NCI-H2227 (cell line): ENCODE results near the gene PRR12.

Experiments used
- DNase-seq: peaks from one replicate; lab custom pipeline; 2025; ENCODE audit not compliant: unreplicated experiment; lab: John Stamatoyannopoulos, UW

The PRR12 gene

DNA sequence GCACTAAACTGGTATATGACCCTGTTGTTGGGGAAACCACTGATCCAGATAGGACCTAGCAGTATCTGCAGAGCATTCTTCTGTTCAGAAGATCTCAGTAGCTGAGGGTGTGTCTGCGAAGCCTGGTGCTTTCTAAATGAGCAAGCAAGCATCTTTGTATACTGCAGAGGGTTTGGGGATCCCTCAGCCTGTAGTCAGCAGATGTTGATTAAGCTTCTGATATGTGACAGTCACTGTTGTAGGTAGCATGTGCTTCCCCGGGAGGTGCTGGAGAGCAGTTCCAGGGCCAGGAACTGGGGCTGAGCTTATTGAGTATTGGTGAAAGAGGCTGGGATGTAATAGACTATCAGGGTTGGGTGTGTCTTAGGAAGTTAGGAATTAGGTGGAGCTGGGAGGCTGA lies 52.5 kb downstream of the PRR12 start:
- no peak for DNase-seq

DNA sequence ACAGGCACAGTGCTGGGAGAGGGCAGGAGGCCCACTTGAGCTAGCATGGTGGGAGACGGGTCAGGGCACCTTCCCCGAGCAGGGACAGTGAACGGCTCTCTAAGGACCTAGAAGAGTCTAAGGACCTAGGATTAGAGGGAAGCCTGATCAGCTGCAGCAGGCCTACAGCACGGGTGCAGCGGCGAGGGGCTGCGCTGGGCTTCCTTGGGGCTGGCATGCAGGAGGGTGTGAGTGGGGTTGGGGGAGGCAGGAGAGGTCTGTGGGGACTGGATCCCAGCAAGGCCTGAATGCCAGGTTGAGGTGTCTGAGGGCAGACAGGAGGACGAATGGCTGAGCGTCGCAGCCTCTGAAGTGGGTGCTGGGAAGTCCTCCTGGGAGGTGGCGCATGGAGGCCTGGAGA lies 54.6 kb downstream of the PRR12 start:
- DNase-seq, result no peak

GRCh38 chr19:49645995-49646394 lies 55.0 kb downstream of the PRR12 start:
- DNase-seq, result no peak

GRCh38 chr19:49646586-49646985 lies 55.6 kb downstream of the PRR12 start:
- no peak for DNase-seq

- no peak for DNase-seq
Observed at GRCh38 chr19:49651029-49651819, 60.2 kb downstream of the PRR12 start.

DNA sequence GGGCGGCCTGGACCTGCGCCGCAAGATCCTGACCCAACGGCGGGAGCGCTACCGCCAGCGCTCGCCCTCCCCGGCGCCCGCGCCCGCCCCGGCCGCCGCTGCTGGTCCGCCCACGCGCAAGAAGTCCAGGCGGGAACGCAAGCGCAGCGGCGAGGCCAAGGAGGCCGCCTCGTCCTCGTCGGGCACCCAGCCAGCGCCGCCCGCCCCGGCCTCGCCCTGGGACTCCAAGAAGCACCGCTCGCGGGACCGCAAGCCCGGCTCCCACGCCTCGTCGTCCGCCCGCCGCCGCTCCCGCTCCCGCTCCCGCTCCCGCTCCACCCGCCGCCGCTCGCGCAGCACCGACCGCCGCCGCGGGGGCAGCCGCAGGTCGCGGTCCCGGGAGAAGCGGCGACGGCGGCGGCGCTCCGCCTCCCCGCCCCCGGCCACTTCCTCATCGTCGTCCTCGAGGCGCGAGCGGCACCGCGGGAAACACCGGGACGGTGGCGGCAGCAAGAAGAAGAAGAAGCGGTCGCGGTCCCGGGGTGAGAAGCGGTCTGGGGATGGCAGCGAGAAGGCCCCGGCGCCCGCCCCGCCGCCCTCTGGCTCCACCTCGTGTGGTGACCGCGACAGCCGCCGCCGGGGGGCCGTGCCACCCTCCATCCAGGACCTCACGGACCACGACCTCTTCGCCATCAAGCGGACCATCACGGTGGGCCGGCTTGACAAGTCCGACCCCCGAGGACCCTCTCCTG lies 61.0 kb downstream of the PRR12 start:
- no peak for DNase-seq

- DNase-seq, result no peak
Observed at GRCh38 chr19:49652551-49653465, 61.8 kb downstream of the PRR12 start.

GRCh38 chr19:49653466-49653806 lies 62.5 kb downstream of the PRR12 start:
- no peak for DNase-seq

DNA sequence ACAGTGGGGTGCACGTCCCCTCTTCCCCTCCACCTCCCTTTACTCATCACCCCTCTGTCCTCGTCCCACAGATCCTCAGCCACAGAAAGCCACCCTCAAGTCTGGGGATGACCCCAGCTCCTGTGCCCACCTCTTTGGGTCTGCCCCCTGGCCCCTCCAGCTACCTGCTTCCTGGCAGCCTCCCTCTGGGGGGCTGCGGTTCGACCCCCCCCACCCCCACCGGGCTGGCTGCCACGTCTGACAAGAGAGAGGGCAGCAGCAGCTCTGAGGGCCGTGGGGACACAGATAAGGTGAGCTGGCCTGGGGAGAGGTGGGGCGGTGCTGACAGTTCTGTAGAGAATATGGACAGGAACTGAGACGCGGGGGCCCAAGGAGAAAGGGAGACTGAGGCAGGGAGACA lies 63.6 kb downstream of the PRR12 start:
- DNase-seq, result no peak

DNA sequence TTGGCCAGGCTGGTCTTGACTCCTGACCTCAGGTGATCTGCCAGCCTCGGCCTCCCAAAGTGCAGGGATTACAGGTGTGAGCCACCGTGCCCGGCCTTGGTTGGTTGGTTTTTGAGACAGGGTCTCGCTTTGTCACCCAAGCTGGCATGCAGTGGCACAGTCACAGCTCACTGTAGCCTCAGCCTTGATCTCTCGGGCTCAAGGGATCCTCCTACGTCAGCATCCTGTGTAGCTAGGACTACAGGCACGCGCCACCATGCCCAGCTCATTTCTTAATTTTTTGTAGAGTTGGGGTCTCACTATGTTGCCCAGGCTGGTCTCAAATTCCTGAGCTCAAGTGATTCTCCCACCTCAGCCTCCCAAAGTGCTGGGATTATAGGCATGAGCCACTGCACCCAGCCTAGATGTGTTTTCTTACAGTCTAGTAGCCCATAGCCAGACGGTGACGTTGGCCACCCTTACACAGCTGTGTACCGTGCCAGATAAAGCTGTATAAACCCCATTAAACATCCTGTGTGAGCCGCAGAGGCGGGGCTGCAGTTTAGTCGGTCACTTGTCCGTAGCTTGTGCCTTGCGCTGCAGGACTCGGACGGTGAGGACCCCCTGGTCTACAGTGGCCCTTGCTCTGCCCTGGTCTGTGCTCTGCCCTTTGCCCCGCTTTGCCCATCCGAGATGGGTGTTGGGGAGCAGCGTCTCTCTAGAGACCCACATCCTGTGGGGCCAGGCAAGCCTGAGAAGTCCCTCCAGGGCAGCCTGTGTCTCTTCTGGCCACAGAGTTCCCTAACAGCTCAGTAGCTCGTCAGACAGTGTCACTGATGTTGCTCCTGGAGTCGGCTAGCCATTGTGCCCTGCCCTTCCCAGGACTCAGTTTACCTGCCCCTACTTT lies 64.8 kb downstream of the PRR12 start:
- DNase-seq, result no peak

GRCh38 chr19:49656456-49657109 lies 65.6 kb downstream of the PRR12 start:
- DNase-seq, result no peak

DNA sequence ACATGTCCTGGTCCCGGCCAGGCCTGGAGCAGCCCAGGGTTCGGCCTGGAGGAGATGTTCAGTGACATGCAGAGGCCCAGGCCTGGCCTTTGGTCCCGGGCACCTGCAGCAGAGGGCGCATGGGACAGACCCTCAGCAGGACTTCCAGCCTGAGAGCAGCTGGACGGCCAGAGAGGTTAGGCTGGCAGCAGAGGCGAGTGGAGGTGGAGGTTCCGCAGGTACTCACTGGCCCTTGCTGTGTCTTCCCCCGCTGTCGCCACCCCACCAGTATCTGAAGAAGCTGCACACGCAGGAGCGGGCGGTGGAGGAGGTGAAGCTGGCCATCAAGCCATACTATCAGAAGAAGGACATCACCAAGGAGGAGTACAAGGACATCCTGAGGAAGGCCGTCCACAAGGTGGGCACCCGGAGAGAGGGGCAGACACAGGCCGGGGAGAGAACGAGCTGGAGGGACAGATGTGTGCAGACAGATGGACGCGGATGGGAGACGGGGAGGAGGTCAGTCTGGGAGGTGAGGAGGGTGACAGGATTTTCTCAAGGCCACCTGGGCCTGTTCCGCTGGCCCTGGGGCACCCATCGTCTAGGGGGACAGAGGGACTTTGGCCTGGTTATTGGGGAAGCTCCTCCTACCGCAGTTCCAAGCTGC lies 66.6 kb downstream of the PRR12 start:
- no peak for DNase-seq

DNA sequence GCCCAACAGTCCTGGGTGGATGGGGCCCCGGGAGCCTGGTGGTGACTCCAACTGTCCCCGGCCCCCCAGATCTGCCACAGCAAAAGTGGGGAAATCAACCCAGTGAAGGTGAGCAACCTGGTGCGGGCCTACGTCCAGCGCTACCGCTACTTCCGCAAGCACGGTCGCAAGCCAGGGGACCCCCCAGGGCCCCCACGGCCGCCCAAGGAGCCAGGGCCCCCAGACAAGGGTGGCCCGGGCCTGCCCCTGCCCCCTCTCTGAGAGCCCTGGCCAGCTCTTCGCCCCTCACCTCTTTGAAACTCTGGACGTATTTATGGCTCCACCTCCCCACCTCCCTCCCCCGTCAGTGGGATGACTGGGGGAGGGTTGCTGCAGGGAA lies 67.1 kb downstream of the PRR12 start:
- no peak for DNase-seq

GRCh38 chr19:49658566-49659442 lies 67.8 kb downstream of the PRR12 start:
- no peak for DNase-seq

DNA sequence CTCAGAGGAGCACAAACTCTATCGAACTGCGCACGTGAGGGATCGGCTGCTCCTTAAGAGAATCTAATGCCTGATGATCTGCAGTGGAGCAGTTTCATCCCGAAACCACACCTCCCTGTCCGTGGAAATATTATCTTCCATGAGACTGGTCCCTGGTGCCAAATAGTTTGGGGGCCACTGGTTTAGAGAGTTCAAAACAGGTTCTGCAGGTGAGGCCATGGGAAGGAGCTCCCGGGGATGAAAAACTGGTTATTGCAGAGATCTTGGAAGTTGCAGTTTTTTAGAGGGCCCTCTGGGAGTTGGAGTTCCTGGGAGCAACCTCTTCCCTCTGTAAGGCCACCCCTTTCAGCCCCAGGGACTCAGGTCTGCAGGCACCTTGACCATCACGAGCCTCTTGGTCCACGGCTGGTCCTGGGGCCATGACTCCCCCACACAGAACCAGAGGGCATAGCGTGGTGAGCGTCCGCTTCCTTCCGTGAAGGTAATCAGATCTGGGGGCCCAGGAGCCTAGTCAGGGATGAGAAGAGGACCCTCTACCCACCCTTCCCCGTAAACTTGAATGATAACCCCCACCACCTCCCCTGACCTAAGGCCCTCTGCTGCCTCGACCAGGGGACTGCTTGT lies 69.5 kb downstream of the PRR12 start:
- no peak for DNase-seq

- DNase-seq, result no peak
Observed at GRCh38 chr19:49662011-49662410, 71.0 kb downstream of the PRR12 start.

- no peak for DNase-seq
Observed at GRCh38 chr19:49663224-49663623, 72.2 kb downstream of the PRR12 start.
